Esophagus muscularis mucosa (tissue), 3 donors: Measurements from ENCODE around the gene FAM241A.

Experiments
- POLR2A ChIP-seq: fragments of 450-650 bp; IDR thresholded peaks from one replicate; pipeline ENCODE4 v1.6.1; 2017; ENCODE audit warnings: antibody characterized with exemption, moderate library complexity, mild to moderate bottlenecking, low read depth
- POLR2AphosphoS5 ChIP-seq, 2 donors: sonication (generic); formaldehyde crosslinking; IDR thresholded peaks; one replicate each; pipeline ENCODE4 v1.6.1; 2017; ENCODE audit warnings: antibody characterized with exemption in 2 of 2
- TF ChIP-seq, protein P1 (sequence below), 3 experiments: fragments of 200-600 bp in 2 of 3; fragments of 450-650 bp in 1 of 3; sonication (generic) in 2 of 3; IDR thresholded peaks; one replicate each; pipeline ENCODE4 v1.5.1; 2017 to 2019; ENCODE audit warnings: antibody characterized with exemption in 3 of 3, mild to moderate bottlenecking in 2 of 3, moderate library complexity in 1 of 3

DNA sequence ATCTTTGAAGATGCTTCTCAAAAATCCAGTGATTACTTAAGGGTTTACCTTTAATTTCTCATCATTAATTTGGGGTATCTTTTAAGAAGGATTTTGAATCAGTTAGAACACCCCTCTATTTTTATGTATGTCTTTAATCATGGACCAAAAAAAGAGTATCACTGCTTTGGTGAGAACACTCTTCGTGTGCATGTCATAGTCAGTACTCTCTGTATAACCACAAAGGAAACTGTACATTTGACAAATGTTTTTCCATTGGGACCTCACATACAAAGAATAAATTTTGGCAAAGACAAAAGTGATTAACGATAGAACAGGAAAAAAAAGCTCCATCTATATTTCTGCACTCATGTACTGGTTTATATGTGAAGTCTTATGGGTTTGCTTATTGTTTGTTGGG lies 31.3 kb downstream of the FAM241A start:
- no peak for TF ChIP-seq POLR2AphosphoS5 (IDR thresholded peaks at IDR 0.05)
- TF ChIP-seq, protein P1, sequence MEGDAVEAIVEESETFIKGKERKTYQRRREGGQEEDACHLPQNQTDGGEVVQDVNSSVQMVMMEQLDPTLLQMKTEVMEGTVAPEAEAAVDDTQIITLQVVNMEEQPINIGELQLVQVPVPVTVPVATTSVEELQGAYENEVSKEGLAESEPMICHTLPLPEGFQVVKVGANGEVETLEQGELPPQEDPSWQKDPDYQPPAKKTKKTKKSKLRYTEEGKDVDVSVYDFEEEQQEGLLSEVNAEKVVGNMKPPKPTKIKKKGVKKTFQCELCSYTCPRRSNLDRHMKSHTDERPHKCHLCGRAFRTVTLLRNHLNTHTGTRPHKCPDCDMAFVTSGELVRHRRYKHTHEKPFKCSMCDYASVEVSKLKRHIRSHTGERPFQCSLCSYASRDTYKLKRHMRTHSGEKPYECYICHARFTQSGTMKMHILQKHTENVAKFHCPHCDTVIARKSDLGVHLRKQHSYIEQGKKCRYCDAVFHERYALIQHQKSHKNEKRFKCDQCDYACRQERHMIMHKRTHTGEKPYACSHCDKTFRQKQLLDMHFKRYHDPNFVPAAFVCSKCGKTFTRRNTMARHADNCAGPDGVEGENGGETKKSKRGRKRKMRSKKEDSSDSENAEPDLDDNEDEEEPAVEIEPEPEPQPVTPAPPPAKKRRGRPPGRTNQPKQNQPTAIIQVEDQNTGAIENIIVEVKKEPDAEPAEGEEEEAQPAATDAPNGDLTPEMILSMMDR (IDR thresholded peaks at IDR 0.05) = no peak
- TF ChIP-seq POLR2A = no peak
